ENCODE results near the gene EPHB1. TPM values are rescaled to one million over a fixed set of nuclear protein-coding genes. Genes with fewer than 3 reads are reported as not detected.

EPHB1 gene
- total RNA-seq, 1 donor, result under 0.01 TPM

GRCh38 chr3:135271177-135272025 lies 476.3 kb downstream of the EPHB1 start:
- no peak for DNase-seq (ENCODE audit: low read depth in 2 of 3, low spot score in 2 of 3)

- no peak for DNase-seq (ENCODE audit: low read depth in 2 of 3, low spot score in 2 of 3)
Observed at GRCh38 chr3:135272026-135272669, 477.1 kb downstream of the EPHB1 start.

GRCh38 chr3:135292162-135292561 lies 497.1 kb downstream of the EPHB1 start:
- no peak for DNase-seq (ENCODE audit: low read depth in 2 of 3, low spot score in 2 of 3)

GRCh38 chr3:135301670-135302069 lies 506.6 kb downstream of the EPHB1 start:
- DNase-seq (ENCODE audit: low read depth in 2 of 3, low spot score in 2 of 3), result no peak

GRCh38 chr3:135304378-135304777 lies 509.3 kb downstream of the EPHB1 start:
- DNase-seq (ENCODE audit: low read depth in 2 of 3, low spot score in 2 of 3), result no peak

Small RNA genes within 50 kb of the gene (small RNA-seq; reads per million reads assigned to genes)
- gene RNA5SP141, result not detected
- gene RNU6-1174P, result not detected

Other genes with a start within 250 kb of the EPHB1 start
- gene KY, start 144.2 kb upstream of the EPHB1 start, total RNA-seq, result under 0.01 TPM